Measurements from ENCODE around the gene ZP1. TPM values are rescaled to one million over a fixed set of nuclear protein-coding genes. Genes with fewer than 3 reads are reported as not detected.

Gene ZP1
- total and polyA plus RNA-seq, 12 donors: 0.16 to 0.51 (median 0.33) TPM; not detected in 7

GRCh38 chr11:60860943-60861342 lies 6.4 kb upstream of the ZP1 start:
- intact Hi-C loops (cut with DNase I): no loop called here
- WGBS, 2 donors: 43 to 49% methylated on average over 7 of the region's 7 CpGs
- ATAC-seq: peak in 2 of 8 donors; percentile 28 to 46

GRCh38 chr11:60862171-60862570 lies 5.2 kb upstream of the ZP1 start:
- no peak for ATAC-seq
- Histone ChIP-seq H3K4me1 (peaks cover 0 to 14% (median 0%) of the 10 kb centered on the region in 9 donors), H3K36me3 (no peaks in the 10 kb centered on the region), H3K27me3 (no peaks in the 10 kb centered on the region), H3K27ac (no peak overlapping the region), H3K4me3 (no peak overlapping the region), H3K9me3 (no peaks in the 10 kb centered on the region)
- no peak for DNase-seq
- 95 to 98% methylated on average over 9 of the region's 9 CpGs for WGBS, 2 donors
- intact Hi-C loops (cut with DNase I): no loop called here
- no peak for TF ChIP-seq CTCF (IDR thresholded peaks at IDR 0.05)

More at GRCh38 chr11:60860943-60861342, 6.4 kb upstream of the ZP1 start:
- H3K27ac ChIP-seq: no peak overlapping the region
- no peak for TF ChIP-seq CTCF (IDR thresholded peaks at IDR 0.05)
- H3K9me3 ChIP-seq: no peaks in the 10 kb centered on the region
- no peak overlapping the region for H3K4me3 ChIP-seq
- peaks cover 0 to 14% (median 0%) of the 10 kb centered on the region in 9 donors for H3K4me1 ChIP-seq
- H3K36me3 ChIP-seq: no peaks in the 10 kb centered on the region
- H3K27me3 ChIP-seq: no peaks in the 10 kb centered on the region
- DNase-seq: no peak

- H3K36me3 ChIP-seq: no peaks in the 10 kb centered on the region
- no peak overlapping the region for H3K4me3 ChIP-seq
- 62% methylated on average over 16 of the region's 16 CpGs for WGBS, 2 donors
- intact Hi-C loops (cut with DNase I): no loop called here
- no peak for TF ChIP-seq CTCF (IDR thresholded peaks at IDR 0.05)
- H3K27me3 ChIP-seq: no peaks in the 10 kb centered on the region
- peaks cover 0 to 4% (median 0%) of the 10 kb centered on the region in 9 donors for H3K4me1 ChIP-seq
- DNase-seq (no peak), ATAC-seq (no peak)
- no peaks in the 10 kb centered on the region for H3K9me3 ChIP-seq
- H3K27ac ChIP-seq: no peak overlapping the region
Observed at GRCh38 chr11:60863550-60864521, 3.5 kb upstream of the ZP1 start.

- WGBS, 2 donors: 76 to 77% methylated on average over 7 of the region's 7 CpGs
- no peaks in the 10 kb centered on the region for H3K9me3 ChIP-seq
Observed at GRCh38 chr11:60864856-60865513, 2.4 kb upstream of the ZP1 start.

More at GRCh38 chr11:60864856-60865513, 2.4 kb upstream of the ZP1 start:
- Histone ChIP-seq H3K27me3 (no peaks in the 10 kb centered on the region), H3K27ac (no peak overlapping the region), H3K4me3 (no peak overlapping the region), H3K4me1 (peaks cover 0 to 13% (median 3%) of the 10 kb centered on the region in 9 donors), H3K36me3 (no peaks in the 10 kb centered on the region)
- intact Hi-C loops (cut with DNase I): no loop called here
- ATAC-seq (no peak), DNase-seq (no peak)
- no peak for TF ChIP-seq CTCF (IDR thresholded peaks at IDR 0.05)
